ENCODE results near the gene HMX1.

HMX1 gene

GRCh38 chr4:8867624-8868320 is 3.9 kb downstream of the HMX1 start:
- no peak for DNase-seq

- DNase-seq, result no peak
Measured at GRCh38 chr4:8866828-8867623, 4.6 kb downstream of the HMX1 start.

GRCh38 chr4:8866421-8866820 is 5.2 kb downstream of the HMX1 start:
- DNase-seq, result no peak

- no peak for DNase-seq
Measured at GRCh38 chr4:8865681-8866310, 5.8 kb downstream of the HMX1 start.

GRCh38 chr4:8864912-8865680 is 6.5 kb downstream of the HMX1 start:
- DNase-seq, result no peak

- no peak for DNase-seq
Measured at GRCh38 chr4:8863686-8864682, 7.7 kb downstream of the HMX1 start.

GRCh38 chr4:8862800-8863685 is 8.6 kb downstream of the HMX1 start:
- no peak for DNase-seq

- DNase-seq, result no peak
Measured at GRCh38 chr4:8862334-8862733, 9.3 kb downstream of the HMX1 start.

GRCh38 chr4:8861576-8862295 is 9.9 kb downstream of the HMX1 start:
- DNase-seq, result no peak

GRCh38 chr4:8860892-8861575 is 10.6 kb downstream of the HMX1 start:
- no peak for DNase-seq

GRCh38 chr4:8860096-8860891 is 11.3 kb downstream of the HMX1 start:
- DNase-seq, result no peak

- DNase-seq, result no peak
Measured at GRCh38 chr4:8859550-8860095, 12.0 kb downstream of the HMX1 start.

GRCh38 chr4:8858701-8859210 is 12.9 kb downstream of the HMX1 start:
- no peak for DNase-seq

- no peak for DNase-seq
Measured at GRCh38 chr4:8857766-8858700, 13.6 kb downstream of the HMX1 start.

- DNase-seq, result no peak
Measured at GRCh38 chr4:8856835-8857621, 14.6 kb downstream of the HMX1 start.

GRCh38 chr4:8855818-8856245 is 15.8 kb downstream of the HMX1 start:
- DNase-seq, result no peak
